GM13977 (cell line): ENCODE results near the gene SLC6A6.

Experiments used
- DNase-seq: peaks from one replicate; pipeline ENCODE4 v3.0.0; 2012; ENCODE audit warnings: low spot score
- in situ Hi-C: fragments of 300-500 bp; cut with MboI; formaldehyde crosslinking; loops from one replicate; pipeline ENCODE4 v1.12.0; 2022; ENCODE audit warnings: low sequenced_read_pairs, low pct_unique_long_range_greater_than_20kb, mixed read lengths, inconsistent platforms; ENCODE audit not compliant: unreplicated experiment
- TF ChIP-seq, protein P1 (sequence below): IDR thresholded peaks from 2 replicates; pipeline ENCODE4 v1.5.1; 2012; ENCODE audit warnings: mild to moderate bottlenecking, control low read depth; ENCODE audit not compliant: insufficient read depth; ENCODE audit errors: extremely low read depth, missing control alignments

The SLC6A6 gene

GRCh38 chr3:14538451-14539088 is 136.2 kb downstream of the SLC6A6 start:
- in situ Hi-C loops: no loop called here
- no peak for DNase-seq
- TF ChIP-seq, protein P1, sequence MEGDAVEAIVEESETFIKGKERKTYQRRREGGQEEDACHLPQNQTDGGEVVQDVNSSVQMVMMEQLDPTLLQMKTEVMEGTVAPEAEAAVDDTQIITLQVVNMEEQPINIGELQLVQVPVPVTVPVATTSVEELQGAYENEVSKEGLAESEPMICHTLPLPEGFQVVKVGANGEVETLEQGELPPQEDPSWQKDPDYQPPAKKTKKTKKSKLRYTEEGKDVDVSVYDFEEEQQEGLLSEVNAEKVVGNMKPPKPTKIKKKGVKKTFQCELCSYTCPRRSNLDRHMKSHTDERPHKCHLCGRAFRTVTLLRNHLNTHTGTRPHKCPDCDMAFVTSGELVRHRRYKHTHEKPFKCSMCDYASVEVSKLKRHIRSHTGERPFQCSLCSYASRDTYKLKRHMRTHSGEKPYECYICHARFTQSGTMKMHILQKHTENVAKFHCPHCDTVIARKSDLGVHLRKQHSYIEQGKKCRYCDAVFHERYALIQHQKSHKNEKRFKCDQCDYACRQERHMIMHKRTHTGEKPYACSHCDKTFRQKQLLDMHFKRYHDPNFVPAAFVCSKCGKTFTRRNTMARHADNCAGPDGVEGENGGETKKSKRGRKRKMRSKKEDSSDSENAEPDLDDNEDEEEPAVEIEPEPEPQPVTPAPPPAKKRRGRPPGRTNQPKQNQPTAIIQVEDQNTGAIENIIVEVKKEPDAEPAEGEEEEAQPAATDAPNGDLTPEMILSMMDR: no peak
